Measurements from ENCODE around the gene ZDHHC24. TPM values are rescaled to one million over a fixed set of nuclear protein-coding genes. Genes with fewer than 3 reads are reported as not detected.

Gene ZDHHC24
- total RNA-seq, 3 donors from 2014 or later (not counting 1 experiment from before 2014, with no cell fraction given), result 18.5 to 34.9 (median 28.9) TPM

GRCh38 chr11:66472054-66472453, 73.8 kb downstream of the ZDHHC24 start:
- no peaks in the 10 kb centered on the region for H3K9me3 Mint-ChIP-seq
- no peak overlapping the region for H3K27ac ChIP-seq (ENCODE audit: low read length)
- H3K27ac Mint-ChIP-seq, result no peak overlapping the region
- H3K4me3 ChIP-seq (ENCODE audit: low read length), result no peak overlapping the region
- H3K36me3 ChIP-seq (ENCODE audit: control insufficient read depth, insufficient read depth, low read length), result no peaks in the 10 kb centered on the region
- no peaks in the 10 kb centered on the region for H3K36me3 Mint-ChIP-seq
- ATAC-seq, result no peak
- no peaks in the 10 kb centered on the region for H3K27me3 ChIP-seq (ENCODE audit: control insufficient read depth, insufficient read depth, low read length)
- 95% methylated on average over 9 of the region's 9 CpGs for WGBS (ENCODE audit: insufficient coverage)
- intact Hi-C loops (cut with micrococcal nuclease), result no loop called here
- no peak for DNase-seq
- H3K4me1 ChIP-seq (ENCODE audit: control insufficient read depth, insufficient read depth, low read length), result peaks cover 10% of the 10 kb centered on the region
- H3K27me3 Mint-ChIP-seq (ENCODE audit: low read depth in 2 of 2), result no peaks in the 10 kb centered on the region
- peaks cover 5 to 12% of the 10 kb centered on the region in 2 donors for H3K4me1 Mint-ChIP-seq
- TF ChIP-seq, protein P1, sequence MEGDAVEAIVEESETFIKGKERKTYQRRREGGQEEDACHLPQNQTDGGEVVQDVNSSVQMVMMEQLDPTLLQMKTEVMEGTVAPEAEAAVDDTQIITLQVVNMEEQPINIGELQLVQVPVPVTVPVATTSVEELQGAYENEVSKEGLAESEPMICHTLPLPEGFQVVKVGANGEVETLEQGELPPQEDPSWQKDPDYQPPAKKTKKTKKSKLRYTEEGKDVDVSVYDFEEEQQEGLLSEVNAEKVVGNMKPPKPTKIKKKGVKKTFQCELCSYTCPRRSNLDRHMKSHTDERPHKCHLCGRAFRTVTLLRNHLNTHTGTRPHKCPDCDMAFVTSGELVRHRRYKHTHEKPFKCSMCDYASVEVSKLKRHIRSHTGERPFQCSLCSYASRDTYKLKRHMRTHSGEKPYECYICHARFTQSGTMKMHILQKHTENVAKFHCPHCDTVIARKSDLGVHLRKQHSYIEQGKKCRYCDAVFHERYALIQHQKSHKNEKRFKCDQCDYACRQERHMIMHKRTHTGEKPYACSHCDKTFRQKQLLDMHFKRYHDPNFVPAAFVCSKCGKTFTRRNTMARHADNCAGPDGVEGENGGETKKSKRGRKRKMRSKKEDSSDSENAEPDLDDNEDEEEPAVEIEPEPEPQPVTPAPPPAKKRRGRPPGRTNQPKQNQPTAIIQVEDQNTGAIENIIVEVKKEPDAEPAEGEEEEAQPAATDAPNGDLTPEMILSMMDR (IDR thresholded peaks at IDR 0.05), result no peak
- H3K4me3 Mint-ChIP-seq, result no peak overlapping the region
- no peaks in the 10 kb centered on the region for H3K9me3 ChIP-seq (ENCODE audit: control insufficient read depth, insufficient read depth, low read length)

DNA sequence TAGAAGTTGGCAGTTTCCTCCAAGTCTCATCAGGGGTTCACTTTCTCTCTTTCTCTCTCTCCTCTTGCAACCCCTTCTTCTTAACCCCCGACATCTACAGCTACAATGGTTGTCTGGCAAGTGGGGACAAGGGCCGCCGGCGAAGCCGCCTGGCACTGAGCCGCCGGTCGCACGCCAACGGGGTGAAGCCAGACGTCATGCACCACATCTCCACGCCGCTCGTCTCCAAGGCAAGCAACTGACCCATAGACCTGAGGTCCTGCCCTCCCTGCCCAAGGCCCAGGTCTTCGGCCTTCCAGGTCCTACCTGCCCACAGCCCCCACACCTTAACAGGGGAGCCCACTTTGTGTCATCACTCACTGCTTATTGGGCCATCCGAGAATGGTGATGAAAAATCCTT, 74.7 kb downstream of the ZDHHC24 start:
- intact Hi-C loops (cut with micrococcal nuclease), result no loop called here
- no peak for DNase-seq
- Mint-ChIP-seq H3K36me3 (no peaks in the 10 kb centered on the region), H3K4me1 (peaks cover 8 to 12% of the 10 kb centered on the region in 2 donors), H3K27me3 (ENCODE audit: low read depth in 2 of 2) (no peaks in the 10 kb centered on the region), H3K27ac (no peak overlapping the region), H3K9me3 (no peaks in the 10 kb centered on the region), H3K4me3 (no peak overlapping the region)
- WGBS (ENCODE audit: insufficient coverage), result 96% methylated on average over 16 of the region's 16 CpGs
- H3K9me3 ChIP-seq (ENCODE audit: control insufficient read depth, insufficient read depth, low read length), result no peaks in the 10 kb centered on the region
- no peaks in the 10 kb centered on the region for H3K36me3 ChIP-seq (ENCODE audit: control insufficient read depth, insufficient read depth, low read length)
- H3K4me1 ChIP-seq (ENCODE audit: control insufficient read depth, insufficient read depth, low read length), result peaks cover 14% of the 10 kb centered on the region
- H3K27ac ChIP-seq (ENCODE audit: low read length), result no peak overlapping the region
- no peak overlapping the region for H3K4me3 ChIP-seq (ENCODE audit: low read length)
- TF ChIP-seq, protein P1 (IDR thresholded peaks at IDR 0.05), result no peak
- no peak for ATAC-seq
- no peaks in the 10 kb centered on the region for H3K27me3 ChIP-seq (ENCODE audit: control insufficient read depth, insufficient read depth, low read length)

Other genes with a start within 250 kb of the ZDHHC24 start
- gene CD248, start 229.0 kb downstream of the ZDHHC24 start, total RNA-seq, result under 1 TPM; 0.23 to 0.40 (median 0.32) TPM
- 1 to 10 TPM; 1.3 to 7.9 (median 2.5) TPM for gene RIN1, start 209.6 kb downstream of the ZDHHC24 start, total RNA-seq
- 10 to 100 TPM; 48.1 to 55.6 (median 48.2) TPM for gene BRMS1, start 200.9 kb downstream of the ZDHHC24 start, total RNA-seq
- gene B4GAT1, start 198.4 kb downstream of the ZDHHC24 start, total RNA-seq, result 1 to 10 TPM; 2.0 to 4.2 (median 2.5) TPM
- gene SLC29A2, start 174.3 kb downstream of the ZDHHC24 start, total RNA-seq, result 1 to 10 TPM; 1.5 to 1.8 (median 1.6) TPM
- gene NPAS4, start 125.0 kb downstream of the ZDHHC24 start, total RNA-seq, result not detected
- 10 to 100 TPM; 20.7 to 24.2 (median 23.9) TPM for gene MRPL11, start 107.2 kb downstream of the ZDHHC24 start, total RNA-seq
- 1 to 10 TPM; 5.3 to 6.3 (median 5.6) TPM for gene PELI3, start 79.1 kb downstream of the ZDHHC24 start, total RNA-seq
- gene DPP3, start 65.6 kb downstream of the ZDHHC24 start, total RNA-seq, result 10 to 100 TPM; 37.4 to 42.9 (median 38.6) TPM
- gene BBS1, start 35.4 kb downstream of the ZDHHC24 start, total RNA-seq, result 10 to 100 TPM; 12.5 to 22.5 (median 18.1) TPM
- under 1 TPM; 0.33 to 1.00 (median 0.50) TPM for gene ACTN3, start 855 bp upstream of the ZDHHC24 start, total RNA-seq
- 10 to 100 TPM; 17.1 to 27.0 (median 24.8) TPM for gene CTSF, start 22.6 kb upstream of the ZDHHC24 start, total RNA-seq
- under 1 TPM; 0.40 to 0.68 (median 0.49) TPM for gene CCDC87, start 47.0 kb upstream of the ZDHHC24 start, total RNA-seq
- 10 to 100 TPM; 27.1 to 35.6 (median 32.4) TPM for gene CCS, start 47.1 kb upstream of the ZDHHC24 start, total RNA-seq
- gene RBM14, start 70.6 kb upstream of the ZDHHC24 start, total RNA-seq, result 100 to 1,000 TPM; 289 to 325 (median 307) TPM
- gene RBM4, start 92.7 kb upstream of the ZDHHC24 start, total RNA-seq, result 100 to 1,000 TPM; 219 to 241 (median 224) TPM
- gene RBM4B, start 131.8 kb upstream of the ZDHHC24 start, total RNA-seq, result 10 to 100 TPM; 11.1 to 23.0 (median 12.4) TPM
- 1 to 10 TPM in 1 of 3 donors, not detected in 2; 1.1 TPM for gene SPTBN2, start 183.2 kb upstream of the ZDHHC24 start, total RNA-seq

Measured in natural killer cell (primary cell).